NCI-H128 (cell line): ENCODE data around the gene HYKK.
"Not testable (repeated sequence)": the region's sequence is repeated elsewhere in the genome, so short reads cannot be mapped to it uniquely, and the experiment has no call there.

Source experiments
- DNase-seq: peaks from one replicate; lab custom pipeline; 2025; ENCODE audit not compliant: unreplicated experiment; lab: John Stamatoyannopoulos, UW

Gene HYKK

GRCh38 chr15:78506971-78507830 lies at the start of gene HYKK:
HYKK (plus strand) TSS chr15:78507577; CDS start chr15:78513089, 5,512 bp downstream.
- peak; percentile 88 for DNase-seq

GRCh38 chr15:78460737-78461136 lies 46.6 kb upstream of the HYKK start:
- no peak for DNase-seq

- no peak for DNase-seq
Measured at GRCh38 chr15:78461171-78461888, 46.0 kb upstream of the HYKK start.

GRCh38 chr15:78469031-78469430 lies 38.3 kb upstream of the HYKK start:
- no peak for DNase-seq

- no peak for DNase-seq
Measured at GRCh38 chr15:78477295-78477694, 30.1 kb upstream of the HYKK start.

GRCh38 chr15:78479650-78480049 lies 27.7 kb upstream of the HYKK start:
- no peak for DNase-seq

GRCh38 chr15:78481917-78482316 lies 25.5 kb upstream of the HYKK start:
- DNase-seq = no peak

GRCh38 chr15:78492872-78493271 lies 14.5 kb upstream of the HYKK start:
- DNase-seq = no peak

GRCh38 chr15:78501857-78502256 lies 5.5 kb upstream of the HYKK start:
- DNase-seq = no peak

- DNase-seq = no peak
Measured at GRCh38 chr15:78502641-78503040, 4.7 kb upstream of the HYKK start.

GRCh38 chr15:78507831-78508160 lies 419 bp downstream of the HYKK start:
- DNase-seq = no peak

- no peak for DNase-seq
Measured at GRCh38 chr15:78508272-78508671, 895 bp downstream of the HYKK start.

- DNase-seq = no peak
Measured at GRCh38 chr15:78509726-78510312, 2.4 kb downstream of the HYKK start.

GRCh38 chr15:78520035-78520434 lies 12.7 kb downstream of the HYKK start:
- not testable (repeated sequence) for DNase-seq

GRCh38 chr15:78524230-78524629 lies 16.9 kb downstream of the HYKK start:
- no peak for DNase-seq

GRCh38 chr15:78527325-78527724 lies 19.9 kb downstream of the HYKK start:
- DNase-seq = no peak

- DNase-seq = no peak
Measured at GRCh38 chr15:78533331-78533730, 26.0 kb downstream of the HYKK start.

GRCh38 chr15:78536134-78536533 lies 28.8 kb downstream of the HYKK start:
- DNase-seq = no peak

- DNase-seq = no peak
Measured at GRCh38 chr15:78537266-78537905, 30.0 kb downstream of the HYKK start.

GRCh38 chr15:78538358-78538757 lies 31.0 kb downstream of the HYKK start:
- no peak for DNase-seq

- DNase-seq = not testable (repeated sequence)
Measured at GRCh38 chr15:78539464-78540140, 32.2 kb downstream of the HYKK start.
